T-helper 1 cell treated with Interleukin-12 subunit alpha and Interleukin-12 subunit beta and Interleukin-4 antibody, amounts not matched to agents 30 μg/mL and 1 μg/mL, for 36 hours (primary cell): ENCODE results near the gene MAMDC2.

Source experiments
- H3K27ac Mint-ChIP-seq: one replicate; pipeline ENCODE4 v1.8.0; 2021; ENCODE audit warnings: mild to moderate bottlenecking, mixed read lengths
- H3K27me3 Mint-ChIP-seq: one replicate; pipeline ENCODE4 v1.8.0; 2021; ENCODE audit warnings: low read depth, mixed read lengths
- H3K36me3 Mint-ChIP-seq: one replicate; pipeline ENCODE4 v1.8.0; 2021; ENCODE audit warnings: low read depth, mixed read lengths
- H3K4me1 Mint-ChIP-seq: one replicate; pipeline ENCODE4 v1.8.0; 2021; ENCODE audit warnings: low read depth, mixed read lengths
- H3K4me3 Mint-ChIP-seq: one replicate; pipeline ENCODE4 v1.8.0; 2021; ENCODE audit warnings: mild to moderate bottlenecking, moderate library complexity, mixed read lengths
- H3K9me3 Mint-ChIP-seq: one replicate; pipeline ENCODE4 v1.8.0; 2021; ENCODE audit warnings: mixed read lengths

The MAMDC2 gene

DNA sequence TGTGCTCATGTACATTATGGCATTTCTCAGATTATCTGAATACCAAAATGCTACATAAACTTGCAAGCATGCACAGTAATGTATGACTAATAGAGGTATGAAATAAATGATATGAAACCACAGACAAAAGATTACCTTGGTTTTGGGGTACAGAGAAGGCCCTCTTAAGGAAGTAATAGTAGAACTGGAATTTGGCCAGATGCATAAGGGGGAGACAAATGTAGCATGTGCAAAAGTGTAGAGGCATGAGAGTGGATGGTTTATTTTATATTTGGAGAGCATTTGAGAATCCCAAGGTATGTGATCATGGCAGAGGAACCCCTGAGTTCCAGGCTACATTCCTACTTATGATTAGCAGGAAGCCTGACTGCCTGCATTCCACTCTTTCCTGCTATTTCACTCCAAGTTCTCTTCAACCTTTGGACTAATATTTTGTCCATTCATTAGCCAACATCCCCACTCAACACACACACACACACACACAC is 74.2 kb downstream of the MAMDC2 start:
- H3K4me1 Mint-ChIP-seq, result no peaks in the 10 kb centered on the region
- peaks cover 17% of the 10 kb centered on the region for H3K27me3 Mint-ChIP-seq
- no peaks in the 10 kb centered on the region for H3K36me3 Mint-ChIP-seq
- H3K27ac Mint-ChIP-seq, result no peak overlapping the region
- no peaks in the 10 kb centered on the region for H3K9me3 Mint-ChIP-seq
- no peak overlapping the region for H3K4me3 Mint-ChIP-seq

DNA sequence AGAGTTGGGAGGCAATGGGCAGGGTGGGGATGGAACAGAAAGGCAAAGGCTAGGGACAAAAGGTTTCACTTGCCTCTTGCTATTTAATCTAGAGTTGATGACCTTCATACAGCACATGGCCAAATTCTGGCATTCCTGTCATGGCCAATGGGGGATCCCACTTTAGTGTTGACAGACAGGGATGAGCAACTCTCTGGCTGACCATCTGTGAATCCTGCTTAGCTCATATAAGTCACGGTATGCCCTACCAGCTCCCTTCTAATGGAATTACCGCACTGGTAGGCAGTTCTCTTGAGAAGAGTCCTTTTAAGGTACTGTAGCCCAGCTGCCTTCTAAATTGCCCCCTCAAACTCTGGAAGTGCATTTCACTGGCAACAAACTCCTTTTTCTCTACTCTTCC is 76.1 kb downstream of the MAMDC2 start:
- Mint-ChIP-seq H3K4me3 (no peak overlapping the region), H3K27me3 (peaks cover 15% of the 10 kb centered on the region), H3K4me1 (no peaks in the 10 kb centered on the region), H3K36me3 (no peaks in the 10 kb centered on the region), H3K9me3 (no peaks in the 10 kb centered on the region), H3K27ac (no peak overlapping the region)

DNA sequence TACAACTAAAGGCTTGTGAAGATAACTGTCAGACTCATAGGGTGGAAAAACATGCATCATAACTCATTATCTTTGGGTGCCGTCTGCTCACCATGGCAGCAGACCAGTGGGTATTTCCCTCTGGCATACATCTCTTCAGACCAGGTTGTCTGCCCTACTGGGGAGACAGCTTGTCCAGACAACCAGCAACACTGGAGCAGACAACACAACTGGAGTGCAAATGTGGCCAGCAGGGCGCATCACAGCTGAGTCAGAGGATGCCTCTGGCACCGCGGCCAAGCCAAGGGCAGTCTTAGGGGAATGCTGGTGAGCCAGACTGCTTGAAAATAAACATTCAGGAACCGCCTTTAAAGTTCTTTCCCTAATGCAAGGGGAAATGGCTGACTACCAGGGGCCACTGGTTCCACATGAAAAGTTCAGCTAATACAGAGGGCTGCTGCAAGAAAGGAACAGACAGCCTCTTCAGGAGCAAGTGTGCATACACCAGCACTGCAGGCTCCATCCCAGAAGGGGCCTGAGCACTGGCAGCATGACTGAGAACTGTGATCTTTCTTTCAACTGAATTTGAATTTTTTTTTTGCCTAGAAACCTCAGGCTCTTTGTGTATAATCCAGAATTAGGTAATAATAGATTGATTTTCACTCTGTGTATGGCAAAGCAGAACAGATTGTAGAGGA is 77.3 kb downstream of the MAMDC2 start:
- no peak overlapping the region for H3K4me3 Mint-ChIP-seq
- no peak overlapping the region for H3K27ac Mint-ChIP-seq
- peaks cover 12% of the 10 kb centered on the region for H3K27me3 Mint-ChIP-seq
- no peaks in the 10 kb centered on the region for H3K9me3 Mint-ChIP-seq
- no peaks in the 10 kb centered on the region for H3K4me1 Mint-ChIP-seq
- no peaks in the 10 kb centered on the region for H3K36me3 Mint-ChIP-seq

DNA sequence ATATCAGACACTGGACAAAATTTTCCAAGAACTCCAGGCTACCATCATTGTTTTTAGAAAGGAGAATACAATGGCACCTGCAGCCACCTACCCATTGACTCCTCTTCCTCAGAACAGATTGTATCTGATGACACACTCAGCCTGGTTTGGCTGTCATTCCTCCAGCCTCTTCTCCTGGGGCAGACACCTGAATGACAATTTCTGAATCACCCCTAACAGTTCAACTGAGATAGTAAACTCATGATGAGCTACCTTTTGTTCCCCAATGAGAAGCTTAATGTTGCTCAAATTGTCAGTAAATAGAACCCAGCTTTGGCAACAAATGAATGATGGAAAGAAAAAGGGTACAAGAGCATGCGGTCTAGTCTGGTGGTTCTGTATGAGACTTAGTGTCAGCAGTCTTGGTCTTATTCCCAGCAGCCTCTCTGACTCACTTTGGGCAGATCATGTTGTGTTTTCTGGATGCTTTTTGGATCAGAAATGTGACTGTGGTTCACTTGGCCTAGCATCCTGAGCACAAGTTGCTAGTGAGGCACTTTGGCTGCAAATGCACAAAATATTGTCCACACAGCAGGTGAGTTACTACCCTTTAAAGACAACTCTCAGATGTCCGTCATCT is 78.3 kb downstream of the MAMDC2 start:
- no peak overlapping the region for H3K4me3 Mint-ChIP-seq
- H3K27me3 Mint-ChIP-seq, result peaks cover 10% of the 10 kb centered on the region
- H3K4me1 Mint-ChIP-seq, result no peaks in the 10 kb centered on the region
- H3K27ac Mint-ChIP-seq, result no peak overlapping the region
- no peaks in the 10 kb centered on the region for H3K36me3 Mint-ChIP-seq
- no peaks in the 10 kb centered on the region for H3K9me3 Mint-ChIP-seq

DNA sequence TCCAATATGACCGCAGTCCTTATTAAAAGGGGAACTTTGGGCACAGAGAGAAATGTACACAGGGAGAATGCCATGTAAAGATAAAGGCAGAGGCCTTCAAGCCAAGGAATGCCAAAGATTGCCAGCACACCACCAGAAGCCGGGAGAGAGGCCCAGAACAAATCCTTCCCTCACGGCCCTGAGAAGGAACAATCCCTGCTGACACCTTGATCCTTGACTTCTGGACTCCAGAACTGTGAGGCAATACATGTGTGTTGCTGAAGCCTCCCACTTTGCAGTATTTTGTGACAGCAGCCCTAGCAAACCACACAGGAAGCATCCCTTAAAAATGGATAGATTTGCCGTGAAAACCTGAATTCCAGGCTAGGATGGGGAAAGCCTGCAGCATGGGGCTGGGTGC is 80.0 kb downstream of the MAMDC2 start:
- Mint-ChIP-seq H3K27me3 (peaks cover 3% of the 10 kb centered on the region), H3K4me3 (no peak overlapping the region), H3K36me3 (no peaks in the 10 kb centered on the region), H3K4me1 (no peaks in the 10 kb centered on the region), H3K27ac (no peak overlapping the region), H3K9me3 (no peaks in the 10 kb centered on the region)

DNA sequence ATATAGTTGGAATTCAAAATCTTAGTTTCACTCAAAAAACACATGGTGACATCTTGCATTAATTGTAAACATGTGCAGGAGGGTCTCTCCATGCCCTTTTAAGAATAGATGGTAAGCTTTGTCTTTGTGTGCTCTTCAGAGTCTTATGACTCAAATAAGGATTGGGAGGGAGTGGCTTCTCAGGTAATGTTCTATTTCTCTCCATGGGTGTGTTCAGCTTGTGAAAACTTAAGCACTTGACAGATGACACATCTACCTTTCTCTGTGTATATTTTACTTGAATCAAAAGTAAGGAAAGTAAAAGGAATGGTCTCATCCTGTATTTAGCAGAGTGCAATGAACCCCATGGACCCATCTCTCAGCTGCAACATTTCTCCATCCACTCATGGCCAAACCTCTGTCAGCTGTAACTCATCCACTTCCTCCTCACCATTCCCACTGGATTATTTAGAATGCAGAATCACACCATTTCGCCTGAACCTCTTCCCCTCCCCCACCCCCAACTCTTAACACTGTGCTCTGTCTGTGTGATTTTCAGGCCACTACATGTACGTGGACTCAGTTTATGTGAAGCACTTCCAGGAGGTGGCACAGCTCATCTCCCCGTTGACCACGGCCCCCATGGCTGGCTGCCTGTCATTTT is 82.1 kb downstream of the MAMDC2 start:
- Mint-ChIP-seq H3K36me3 (no peaks in the 10 kb centered on the region), H3K27me3 (no peaks in the 10 kb centered on the region), H3K9me3 (no peaks in the 10 kb centered on the region), H3K4me3 (no peak overlapping the region), H3K4me1 (no peaks in the 10 kb centered on the region), H3K27ac (no peak overlapping the region)

DNA sequence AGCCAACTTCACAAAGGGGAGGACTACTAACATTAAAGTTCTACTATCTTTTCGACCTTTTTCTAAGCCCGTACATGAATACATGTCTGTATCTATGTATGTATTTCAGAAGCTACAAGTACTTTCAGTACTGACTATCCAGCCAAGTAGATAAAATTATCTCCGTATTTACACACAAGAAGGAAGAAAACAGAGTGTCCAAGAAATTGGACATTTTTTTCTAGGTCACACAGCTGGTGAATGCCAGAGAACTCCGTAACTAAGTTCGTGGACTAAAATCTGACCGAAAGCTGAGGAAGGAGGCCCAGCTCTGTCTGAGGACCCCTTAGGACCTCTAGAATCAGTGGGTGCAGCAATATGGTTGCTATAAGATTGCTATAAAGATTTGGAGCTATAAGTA is 83.4 kb downstream of the MAMDC2 start:
- H3K4me1 Mint-ChIP-seq, result no peaks in the 10 kb centered on the region
- no peaks in the 10 kb centered on the region for H3K27me3 Mint-ChIP-seq
- H3K4me3 Mint-ChIP-seq, result no peak overlapping the region
- no peak overlapping the region for H3K27ac Mint-ChIP-seq
- H3K9me3 Mint-ChIP-seq, result no peaks in the 10 kb centered on the region
- no peaks in the 10 kb centered on the region for H3K36me3 Mint-ChIP-seq

DNA sequence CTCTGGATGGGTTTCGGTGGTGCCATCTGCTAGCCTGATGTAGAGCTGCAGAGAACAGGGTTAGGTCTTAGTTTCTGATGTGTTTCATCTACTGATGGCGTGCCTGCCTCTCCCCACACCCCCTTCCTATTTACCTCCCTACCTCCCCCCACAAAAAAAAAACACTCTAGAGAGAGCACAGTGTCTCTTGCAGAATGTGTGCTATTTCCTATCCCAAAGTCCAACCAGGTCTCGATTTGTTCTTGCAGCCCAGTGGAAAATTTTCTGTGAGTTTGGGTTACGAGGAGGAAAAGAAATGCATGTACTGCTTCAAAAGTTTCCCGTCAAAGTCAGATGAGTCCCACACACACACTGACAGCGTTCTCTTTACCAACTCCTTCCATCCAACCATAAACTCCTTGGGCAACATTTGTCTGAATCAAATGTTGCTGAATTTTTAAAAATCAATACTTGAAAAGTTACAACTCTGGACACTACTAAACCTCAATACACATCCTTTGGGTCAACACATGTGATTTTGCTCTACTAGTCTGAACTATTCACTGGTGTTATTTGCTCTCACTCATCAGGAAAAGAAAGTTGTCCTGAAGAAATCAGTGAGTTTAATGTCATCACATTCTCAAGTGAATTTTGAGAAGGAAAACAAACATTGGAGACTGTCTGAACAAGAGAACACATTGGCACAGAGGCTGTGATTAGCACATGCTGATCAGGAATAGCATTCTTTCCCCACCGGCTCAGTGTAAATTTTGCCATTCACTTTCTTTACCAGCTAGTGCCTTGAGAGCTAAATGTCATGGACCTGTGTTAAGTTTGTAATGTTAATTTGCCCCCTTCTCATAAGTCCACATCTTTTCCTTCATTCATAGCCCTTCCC is 84.1 kb downstream of the MAMDC2 start:
- H3K9me3 Mint-ChIP-seq, result no peaks in the 10 kb centered on the region
- no peak overlapping the region for H3K27ac Mint-ChIP-seq
- no peaks in the 10 kb centered on the region for H3K36me3 Mint-ChIP-seq
- no peaks in the 10 kb centered on the region for H3K4me1 Mint-ChIP-seq
- no peaks in the 10 kb centered on the region for H3K27me3 Mint-ChIP-seq
- H3K4me3 Mint-ChIP-seq, result no peak overlapping the region

DNA sequence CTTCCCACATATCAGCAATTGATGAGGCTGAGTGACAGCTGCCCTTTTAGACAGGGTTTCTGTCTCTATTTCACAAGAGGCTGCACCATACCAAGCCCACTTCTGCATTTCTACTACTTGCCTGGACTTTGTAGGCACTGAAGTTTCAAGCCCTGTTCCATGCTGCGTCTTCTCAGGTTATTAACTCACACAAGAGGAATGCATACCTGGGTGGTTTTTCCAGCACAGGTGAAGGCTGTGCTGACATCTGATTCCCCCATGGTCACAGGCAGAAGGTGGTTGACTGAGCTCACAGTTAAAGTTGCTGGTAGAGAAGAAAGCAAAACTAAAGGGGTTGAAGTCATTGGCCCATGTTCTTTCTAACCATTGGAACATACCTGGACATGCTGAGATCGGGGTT is 86.6 kb downstream of the MAMDC2 start:
- peaks cover 11% of the 10 kb centered on the region for H3K27me3 Mint-ChIP-seq
- H3K4me1 Mint-ChIP-seq, result no peaks in the 10 kb centered on the region
- no peak overlapping the region for H3K27ac Mint-ChIP-seq
- H3K4me3 Mint-ChIP-seq, result no peak overlapping the region
- H3K36me3 Mint-ChIP-seq, result no peaks in the 10 kb centered on the region
- no peaks in the 10 kb centered on the region for H3K9me3 Mint-ChIP-seq

DNA sequence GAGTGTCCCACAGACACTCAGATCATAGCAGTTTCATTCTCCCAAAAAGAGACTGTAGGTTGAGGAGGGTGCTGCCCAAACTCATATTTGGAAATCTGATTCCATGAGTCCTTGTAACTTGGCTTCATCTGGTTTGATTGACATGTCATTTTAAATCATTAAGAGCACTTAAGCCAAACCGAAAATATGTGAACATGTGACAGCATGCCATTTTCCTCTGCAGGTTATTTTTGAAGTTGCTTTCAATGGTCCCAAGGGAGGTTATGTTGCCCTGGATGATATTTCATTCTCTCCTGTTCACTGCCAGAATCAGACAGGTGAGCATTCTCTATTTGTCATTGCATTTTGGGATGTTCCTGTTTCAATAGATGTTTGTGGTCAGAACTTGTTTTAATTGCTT is 87.6 kb downstream of the MAMDC2 start:
- H3K4me1 Mint-ChIP-seq, result no peaks in the 10 kb centered on the region
- no peak overlapping the region for H3K27ac Mint-ChIP-seq
- H3K4me3 Mint-ChIP-seq, result no peak overlapping the region
- no peaks in the 10 kb centered on the region for H3K36me3 Mint-ChIP-seq
- no peaks in the 10 kb centered on the region for H3K9me3 Mint-ChIP-seq
- H3K27me3 Mint-ChIP-seq, result peaks cover 11% of the 10 kb centered on the region

DNA sequence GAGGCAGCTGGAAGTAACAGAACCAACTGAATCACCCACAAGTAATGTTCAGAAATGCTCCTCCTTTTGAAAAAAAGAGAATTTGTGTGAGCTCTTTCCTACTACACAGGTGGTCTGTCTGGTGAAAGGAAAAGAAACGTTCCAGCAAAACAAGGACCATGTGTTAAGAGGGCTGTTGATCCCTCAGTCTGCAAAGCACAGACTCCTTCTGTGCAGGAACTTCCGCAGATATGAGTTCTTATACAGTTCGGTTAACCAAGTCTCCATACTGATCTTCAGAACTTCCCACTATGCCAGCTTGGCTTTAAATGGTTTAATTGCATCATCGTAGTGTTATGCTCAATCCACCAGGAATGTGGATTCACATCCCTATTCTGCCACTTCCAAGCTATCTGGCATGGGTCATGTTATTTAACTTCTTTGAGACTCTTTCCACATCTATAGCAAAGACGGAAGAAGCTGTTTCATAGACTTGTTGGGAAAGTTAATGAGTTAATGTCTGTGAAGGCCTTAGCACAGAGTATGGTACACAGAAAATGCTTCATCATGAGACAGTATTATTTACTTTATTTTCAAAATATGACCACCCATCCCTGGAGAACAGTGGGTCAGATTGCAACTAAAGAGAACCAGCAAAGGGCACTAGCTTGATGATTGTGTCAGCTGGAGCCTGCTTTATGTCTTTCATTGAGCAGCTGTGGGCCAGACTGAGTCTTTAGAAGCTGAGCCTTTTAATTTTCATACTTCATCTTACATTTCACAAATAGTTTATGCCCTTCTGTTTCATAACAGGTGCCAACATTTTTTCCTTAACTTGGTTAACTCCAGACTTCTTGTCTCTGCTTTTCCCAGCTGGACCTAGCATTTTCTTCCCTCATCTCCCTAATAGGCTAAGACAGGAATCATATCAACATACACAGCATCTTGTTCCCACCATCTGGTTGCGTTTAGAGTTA is 89.9 kb downstream of the MAMDC2 start:
- Mint-ChIP-seq H3K9me3 (no peaks in the 10 kb centered on the region), H3K27me3 (peaks cover 14% of the 10 kb centered on the region), H3K36me3 (no peaks in the 10 kb centered on the region), H3K27ac (no peak overlapping the region), H3K4me3 (no peak overlapping the region), H3K4me1 (no peaks in the 10 kb centered on the region)

DNA sequence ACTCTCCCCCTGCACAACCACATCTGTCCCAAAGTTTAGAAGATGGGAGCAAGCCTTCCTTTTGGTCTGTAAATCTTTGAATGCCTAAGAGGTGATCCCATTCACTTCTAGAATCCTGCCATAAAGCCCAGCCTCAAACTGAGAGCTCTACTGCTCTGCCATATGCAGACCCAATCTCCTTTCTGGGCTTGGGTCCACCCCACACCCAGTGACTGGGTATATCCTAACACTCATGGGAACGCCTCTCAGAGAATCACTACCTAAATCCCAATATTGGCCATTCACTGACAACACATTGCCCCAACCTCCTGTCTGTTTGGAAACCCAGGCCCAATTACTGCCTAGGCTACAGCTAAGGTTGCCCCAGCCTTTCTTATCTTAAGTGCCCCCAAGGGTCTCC is 90.7 kb downstream of the MAMDC2 start:
- Mint-ChIP-seq H3K27me3 (peaks cover 14% of the 10 kb centered on the region), H3K9me3 (no peaks in the 10 kb centered on the region), H3K36me3 (no peaks in the 10 kb centered on the region), H3K4me1 (no peaks in the 10 kb centered on the region), H3K4me3 (no peak overlapping the region), H3K27ac (no peak overlapping the region)

DNA sequence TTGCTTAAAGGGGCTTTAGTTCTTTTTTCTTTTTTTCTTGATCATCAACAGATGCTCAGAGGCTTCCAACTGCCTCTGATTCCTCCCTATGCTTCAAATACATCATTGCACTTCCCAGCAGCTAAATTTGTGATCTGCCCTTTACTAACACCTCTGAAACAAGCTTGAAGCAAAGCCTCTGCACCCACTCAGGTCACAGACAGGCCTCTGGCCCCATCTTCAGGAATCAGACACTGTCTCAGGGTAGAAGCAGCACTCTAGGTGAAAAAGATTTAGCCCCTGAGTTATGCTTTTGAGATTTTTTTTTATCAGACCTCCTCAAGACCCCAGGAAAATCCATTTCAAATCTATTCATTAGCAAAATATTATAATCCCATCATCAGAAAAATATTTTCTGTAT is 91.5 kb downstream of the MAMDC2 start:
- Mint-ChIP-seq H3K27me3 (peaks cover 14% of the 10 kb centered on the region), H3K9me3 (no peaks in the 10 kb centered on the region), H3K4me3 (no peak overlapping the region), H3K27ac (no peak overlapping the region), H3K36me3 (no peaks in the 10 kb centered on the region), H3K4me1 (no peaks in the 10 kb centered on the region)

DNA sequence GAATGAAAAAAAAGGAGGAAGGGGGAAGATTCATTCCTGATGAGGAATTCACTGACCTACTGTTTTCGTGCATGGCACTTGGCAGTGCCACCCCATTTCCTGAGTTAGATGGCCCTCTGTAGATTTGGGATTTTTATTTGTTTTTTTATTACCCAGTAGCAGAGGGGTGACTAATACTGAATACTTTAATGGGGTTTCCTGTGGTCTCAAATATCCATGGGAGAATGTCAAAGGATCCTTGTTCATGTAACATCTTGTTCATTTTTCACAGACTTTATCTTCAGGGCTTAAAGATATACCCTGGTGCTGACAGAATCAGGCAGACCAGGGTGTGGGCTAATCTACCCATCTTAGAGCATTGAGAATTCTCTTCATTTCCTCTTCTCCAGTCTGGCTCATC is 93.0 kb downstream of the MAMDC2 start:
- Mint-ChIP-seq H3K9me3 (no peaks in the 10 kb centered on the region), H3K27me3 (peaks cover 17% of the 10 kb centered on the region), H3K4me3 (no peak overlapping the region), H3K36me3 (no peaks in the 10 kb centered on the region), H3K27ac (no peak overlapping the region), H3K4me1 (no peaks in the 10 kb centered on the region)
